ENCODE data around the gene GOLGA6L26.
"Not testable (repeated sequence)": the region's sequence is repeated elsewhere in the genome, so short reads cannot be mapped to it uniquely, and the experiment has no call there.

- TF ChIP-seq CTCF (IDR thresholded peaks at IDR 0.05; ENCODE audit: extremely low read depth in 1 of 2, insufficient read depth in 1 of 2, low read depth in 1 of 2, low read length in 2 of 2); EZH2 (IDR thresholded peaks at IDR 0.05; ENCODE audit: borderline replicate concordance, low read depth, low read length, severe bottlenecking); JUN (IDR thresholded peaks at IDR 0.05; ENCODE audit: borderline replicate concordance, insufficient read depth, insufficient read length, low read depth); POLR2A (IDR thresholded peaks at IDR 0.05; ENCODE audit: low read depth, low read length); FOS (IDR thresholded peaks at IDR 0.05; ENCODE audit: borderline replicate concordance, insufficient read depth, low read length); MAX (IDR thresholded peaks at IDR 0.05; ENCODE audit: insufficient read depth, insufficient read length); POLR2AphosphoS5 (IDR thresholded peaks at IDR 0.05; ENCODE audit: insufficient read depth, low read depth, low read length); MYC (IDR thresholded peaks at IDR 0.05; ENCODE audit: low read depth, low read length): not testable (repeated sequence)
Observed at GRCh38 chr15:23372891-23373600, 39.0 kb upstream of the GOLGA6L26 start.
